Neutrophil (primary cell): ENCODE results near the gene MAST3.

Experiments
- H3K27ac ChIP-seq: fragments of 200-600 bp; sonication (generic); 2 replicates; pipeline ENCODE4 v1.5.1; 2016; ENCODE audit warnings: mild to moderate bottlenecking, moderate library complexity
- H3K27me3 ChIP-seq: fragments of 200-600 bp; sonication (generic); 2 replicates; pipeline ENCODE4 v1.6.0; 2016; ENCODE audit warnings: mild to moderate bottlenecking
- H3K36me3 ChIP-seq: fragments of 200-600 bp; sonication (generic); 2 replicates; pipeline ENCODE4 v1.5.1; 2017
- H3K4me1 ChIP-seq, 2 experiments: fragments of 200-600 bp in 1 of 2; sonication (generic) in 1 of 2; 1 replicate in 1 of 2; 2 replicates in 1 of 2; pipeline versions ENCODE4 v1.5.1 to v1.6.1; 2013 to 2016; ENCODE audit warnings: low read depth in 1 of 2, low read length in 1 of 2, mild to moderate bottlenecking in 1 of 2, moderate library complexity in 1 of 2; ENCODE audit not compliant: control insufficient read depth in 1 of 2, insufficient read depth in 1 of 2
- H3K4me3 ChIP-seq, 2 experiments: fragments of 200-600 bp in 1 of 2; sonication (generic) in 1 of 2; 1 replicate in 1 of 2; 2 replicates in 1 of 2; pipeline ENCODE4 v1.5.1; 2013 to 2016; ENCODE audit warnings: low read depth in 1 of 2, low read length in 1 of 2, mild to moderate bottlenecking in 1 of 2, moderate library complexity in 1 of 2
- H3K9me3 ChIP-seq: fragments of 200-600 bp; sonication (generic); 2 replicates; pipeline ENCODE4 v1.5.1; 2016
- CTCF ChIP-seq: fragments of 200-600 bp; sonication (generic); IDR thresholded peaks from 2 replicates; pipeline ENCODE4 v1.5.1; 2016; ENCODE audit warnings: antibody characterized with exemption

MAST3 gene

DNA sequence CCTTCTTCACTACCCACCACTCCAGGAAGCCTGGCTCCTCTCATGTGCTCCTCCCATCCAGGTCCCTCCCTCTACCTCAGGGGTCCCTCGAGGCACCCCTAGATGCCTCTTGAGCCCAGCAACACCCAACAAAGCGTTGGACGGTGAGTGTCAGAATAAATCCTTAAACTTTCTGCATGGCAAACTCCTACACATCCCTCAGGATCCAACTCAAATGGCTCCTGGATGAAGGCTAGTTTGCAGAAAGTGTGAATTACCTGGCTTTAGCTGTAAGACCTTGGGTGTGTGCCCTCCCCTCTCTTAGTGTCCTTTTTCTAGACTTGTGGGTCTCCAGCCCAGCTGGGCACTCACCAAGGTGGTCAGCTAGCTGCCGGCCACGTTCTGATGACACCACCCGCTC, 100.8 kb downstream of the MAST3 start:
- Histone ChIP-seq H3K36me3 (peaks cover 14% of the 10 kb centered on the region), H3K4me1 (peaks cover 22 to 28% of the 10 kb centered on the region in 2 experiments)
- no peak for TF ChIP-seq CTCF

More for the DNA sequence above, 100.8 kb downstream of the MAST3 start:
- H3K27me3 ChIP-seq, result peaks cover 22% of the 10 kb centered on the region
- H3K4me3 ChIP-seq, result no peak overlapping the region
- no peaks in the 10 kb centered on the region for H3K9me3 ChIP-seq
- no peak overlapping the region for H3K27ac ChIP-seq
